Measurements from ENCODE around the gene AGPS. TPM values are rescaled to one million over a fixed set of nuclear protein-coding genes. Genes with fewer than 3 reads are reported as not detected.

AGPS gene
- total and polyA plus RNA-seq, 2 donors (not counting 1 experiment from before 2014, with no cell fraction given), result 2.2 to 25.5 TPM

DNA sequence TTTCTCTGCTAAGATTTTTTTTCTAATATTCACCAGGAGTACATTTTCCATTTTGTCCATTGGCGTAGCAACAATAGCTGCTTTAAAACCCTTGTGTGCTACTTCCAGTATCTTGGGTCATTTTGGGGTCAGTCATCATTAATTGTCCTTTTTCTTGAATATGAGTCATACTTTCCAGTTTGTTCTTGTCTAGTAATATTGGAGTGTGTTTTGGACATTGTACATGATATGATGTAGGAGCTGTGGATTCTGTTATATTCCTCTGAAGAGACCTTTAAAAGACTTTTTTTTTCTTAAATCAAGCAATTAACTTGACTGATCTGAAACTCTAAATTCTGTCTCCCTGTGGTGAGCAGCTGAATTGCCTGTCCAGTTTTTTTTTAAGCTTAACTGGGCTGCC is 40.8 kb downstream of the AGPS start:
- DNase-seq (no peak), ATAC-seq (ENCODE audit: low read depth) (no peak)
- no peaks in the 10 kb centered on the region for H3K4me1 ChIP-seq (ENCODE audit: control insufficient read depth in 2 of 2, insufficient read depth in 2 of 2, low read length in 2 of 2)
- no peak overlapping the region for H3K4me2 ChIP-seq (replicated peaks; ENCODE audit: low read depth, low read length, poor library complexity, severe bottlenecking)
- no peak for TF ChIP-seq EZH2 (IDR thresholded peaks at IDR 0.05; ENCODE audit: borderline replicate concordance, insufficient read depth, low read depth, low read length, poor library complexity, severe bottlenecking)
- TF ChIP-seq, protein P1, sequence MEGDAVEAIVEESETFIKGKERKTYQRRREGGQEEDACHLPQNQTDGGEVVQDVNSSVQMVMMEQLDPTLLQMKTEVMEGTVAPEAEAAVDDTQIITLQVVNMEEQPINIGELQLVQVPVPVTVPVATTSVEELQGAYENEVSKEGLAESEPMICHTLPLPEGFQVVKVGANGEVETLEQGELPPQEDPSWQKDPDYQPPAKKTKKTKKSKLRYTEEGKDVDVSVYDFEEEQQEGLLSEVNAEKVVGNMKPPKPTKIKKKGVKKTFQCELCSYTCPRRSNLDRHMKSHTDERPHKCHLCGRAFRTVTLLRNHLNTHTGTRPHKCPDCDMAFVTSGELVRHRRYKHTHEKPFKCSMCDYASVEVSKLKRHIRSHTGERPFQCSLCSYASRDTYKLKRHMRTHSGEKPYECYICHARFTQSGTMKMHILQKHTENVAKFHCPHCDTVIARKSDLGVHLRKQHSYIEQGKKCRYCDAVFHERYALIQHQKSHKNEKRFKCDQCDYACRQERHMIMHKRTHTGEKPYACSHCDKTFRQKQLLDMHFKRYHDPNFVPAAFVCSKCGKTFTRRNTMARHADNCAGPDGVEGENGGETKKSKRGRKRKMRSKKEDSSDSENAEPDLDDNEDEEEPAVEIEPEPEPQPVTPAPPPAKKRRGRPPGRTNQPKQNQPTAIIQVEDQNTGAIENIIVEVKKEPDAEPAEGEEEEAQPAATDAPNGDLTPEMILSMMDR (IDR thresholded peaks at IDR 0.05), result no peak
- ChIA-PET POLR2A (no interaction called here), CTCF (interaction anchor here (1.3 kb wide), 1 partner anchor 269 kb away, joined by 3 read pairs; no protein-coding TSS in a partner anchor)
- H4K20me1 ChIP-seq (ENCODE audit: control insufficient read depth, insufficient read depth, low read length, poor library complexity, severe bottlenecking), result no peaks in the 10 kb centered on the region
- peaks cover 13 to 40% (median 21%) of the 10 kb centered on the region in 3 donors for H3K9me3 ChIP-seq (ENCODE audit: control extremely low read depth in 1 of 3, control insufficient read depth in 2 of 3, insufficient read depth in 1 of 3, low read length in 2 of 3)
- no peaks in the 10 kb centered on the region for H3K27me3 ChIP-seq (replicated peaks in 1 of 4; ENCODE audit: control extremely low read depth in 1 of 4, control insufficient read depth in 3 of 4, insufficient read depth in 4 of 4, low read length in 3 of 4)
- peaks cover 7 to 26% of the 10 kb centered on the region in 2 experiments for H3K36me3 ChIP-seq (replicated peaks in 1 of 2; ENCODE audit: control extremely low read depth in 1 of 2, control insufficient read depth in 1 of 2, extremely low read depth in 1 of 2, insufficient read depth in 2 of 2, low read length in 1 of 2)
- Mint-ChIP-seq H3K27me3 (no peaks in the 10 kb centered on the region), H3K27ac (no peak overlapping the region), H3K4me3 (no peak overlapping the region), H3K4me1 (no peaks in the 10 kb centered on the region), H3K9me3 (ENCODE audit: insufficient read depth) (peaks cover 21% of the 10 kb centered on the region)
- intact Hi-C loops (cut with micrococcal nuclease), result no loop called here
- no peak overlapping the region for H3K9ac ChIP-seq (ENCODE audit: low read length)
- no CpG with 5 or more reads among the region's 1 CpG for WGBS (ENCODE audit: insufficient coverage)
- H2AFZ ChIP-seq (ENCODE audit: insufficient read depth, low read depth, low read length, poor library complexity, severe bottlenecking), result no peak overlapping the region
- H3K79me2 ChIP-seq (ENCODE audit: control insufficient read depth, insufficient read depth, low read length), result peaks cover 31% of the 10 kb centered on the region
- no peak overlapping the region for H3K4me3 ChIP-seq (ENCODE audit: control extremely low read depth in 1 of 5, extremely low read depth in 1 of 5, insufficient read depth in 1 of 5, low read depth in 2 of 5, low read length in 4 of 5)
- H3K27ac ChIP-seq (ENCODE audit: low read length in 2 of 2), result no peak overlapping the region

DNA sequence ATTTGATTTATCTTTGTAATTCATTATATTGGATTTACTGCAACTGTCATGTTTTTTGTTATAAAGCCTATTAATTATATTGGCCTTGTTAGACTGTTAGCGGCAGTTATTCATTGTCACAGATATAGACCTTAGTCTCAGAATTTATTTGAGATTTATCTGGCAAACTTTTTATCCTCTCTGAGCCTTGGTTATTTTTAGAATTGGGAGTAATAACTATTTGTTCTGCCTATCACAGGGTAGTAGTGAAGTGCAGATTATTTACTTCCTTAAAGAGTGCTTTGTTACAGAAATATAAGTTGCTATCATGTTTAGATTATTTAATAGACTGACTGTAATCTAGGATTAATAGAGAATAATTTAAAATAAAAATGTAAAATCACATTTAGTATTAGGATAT is 41.9 kb downstream of the AGPS start:
- Histone ChIP-seq H3K4me2 (replicated peaks; ENCODE audit: low read depth, low read length, poor library complexity, severe bottlenecking) (no peak overlapping the region), H3K9ac (ENCODE audit: low read length) (no peak overlapping the region), H3K4me1 (ENCODE audit: control insufficient read depth in 2 of 2, insufficient read depth in 2 of 2, low read length in 2 of 2) (no peaks in the 10 kb centered on the region), H2AFZ (ENCODE audit: insufficient read depth, low read depth, low read length, poor library complexity, severe bottlenecking) (no peak overlapping the region), H3K79me2 (ENCODE audit: control insufficient read depth, insufficient read depth, low read length) (peaks cover 24% of the 10 kb centered on the region), H4K20me1 (ENCODE audit: control insufficient read depth, insufficient read depth, low read length, poor library complexity, severe bottlenecking) (no peaks in the 10 kb centered on the region), H3K27ac (ENCODE audit: low read length in 2 of 2) (no peak overlapping the region), H3K36me3 (replicated peaks in 1 of 2; ENCODE audit: control extremely low read depth in 1 of 2, control insufficient read depth in 1 of 2, extremely low read depth in 1 of 2, insufficient read depth in 2 of 2, low read length in 1 of 2) (peaks cover 7 to 28% of the 10 kb centered on the region in 2 experiments), H3K4me3 (ENCODE audit: control extremely low read depth in 1 of 5, extremely low read depth in 1 of 5, insufficient read depth in 1 of 5, low read depth in 2 of 5, low read length in 4 of 5) (no peak overlapping the region), H3K9me3 (ENCODE audit: control extremely low read depth in 1 of 3, control insufficient read depth in 2 of 3, insufficient read depth in 1 of 3, low read length in 2 of 3) (peaks cover 13 to 40% (median 19%) of the 10 kb centered on the region in 3 donors), H3K27me3 (replicated peaks in 1 of 4; ENCODE audit: control extremely low read depth in 1 of 4, control insufficient read depth in 3 of 4, insufficient read depth in 4 of 4, low read length in 3 of 4) (no peaks in the 10 kb centered on the region)
- TF ChIP-seq, protein P1 (IDR thresholded peaks at IDR 0.05), result no peak
- TF ChIP-seq EZH2 (IDR thresholded peaks at IDR 0.05; ENCODE audit: borderline replicate concordance, insufficient read depth, low read depth, low read length, poor library complexity, severe bottlenecking), result no peak
- H3K9me3 Mint-ChIP-seq (ENCODE audit: insufficient read depth), result peaks cover 15% of the 10 kb centered on the region
- WGBS (ENCODE audit: insufficient coverage), result no CpG with 5 or more reads among the region's 1 CpG
- H3K27ac Mint-ChIP-seq, result no peak overlapping the region
- ATAC-seq (ENCODE audit: low read depth) (no peak), DNase-seq (no peak)
- ChIA-PET CTCF (no interaction called here), POLR2A (no interaction called here)
- no peak overlapping the region for H3K4me3 Mint-ChIP-seq
- intact Hi-C loops (cut with micrococcal nuclease), result no loop called here
- no peaks in the 10 kb centered on the region for H3K27me3 Mint-ChIP-seq
- no peaks in the 10 kb centered on the region for H3K4me1 Mint-ChIP-seq

Data from B cell (primary cell).